Panc1 (cell line): ENCODE data around the gene XXYLT1.

Experiments used
- CTCF ChIP-seq: fragments of 450-650 bp; IDR thresholded peaks from 2 replicates; pipeline ENCODE4 v1.5.1; 2017; ENCODE audit warnings: mild to moderate bottlenecking
- POLR2AphosphoS5 ChIP-seq: IDR thresholded peaks from 2 replicates; pipeline ENCODE4 v1.6.1; 2012; ENCODE audit warnings: mild to moderate bottlenecking, low read depth, low read length, moderate library complexity
- SIN3A ChIP-seq: IDR thresholded peaks from 2 replicates; pipeline ENCODE4 v1.6.1; 2012; ENCODE audit warnings: low read depth, mild to moderate bottlenecking, low read length, moderate library complexity, borderline replicate concordance; ENCODE audit not compliant: insufficient read depth
- TCF7L2 ChIP-seq: IDR thresholded peaks from 2 replicates; pipeline ENCODE4 v1.6.1; 2011; ENCODE audit warnings: mild to moderate bottlenecking, low read depth, low read length, inconsistent platforms

DNA sequence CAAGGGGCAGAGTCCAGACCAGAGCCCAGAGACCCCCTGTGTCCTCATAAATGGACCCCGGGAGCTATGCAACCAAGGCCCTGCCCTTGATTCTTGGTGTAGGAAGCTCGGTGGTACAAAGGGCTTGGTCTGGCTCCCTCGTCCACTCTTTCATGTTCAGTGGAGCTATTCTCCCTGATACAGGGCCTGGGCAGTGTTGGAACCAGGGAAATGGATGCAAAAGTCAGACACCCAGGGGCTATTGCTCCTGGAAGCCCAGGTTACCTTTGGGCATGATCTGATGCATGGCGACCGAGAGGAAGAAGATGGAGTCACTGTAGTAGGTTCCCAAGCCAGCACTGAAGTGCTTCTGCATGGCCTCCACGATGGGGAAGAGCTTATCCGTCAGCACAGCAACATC, 44.5 kb downstream of the XXYLT1 start:
- TF ChIP-seq CTCF (no peak), TCF7L2 (no peak), POLR2AphosphoS5 (no peak), SIN3A (no peak)
